ENCODE results near the gene PAM. TPM values are rescaled to one million over a fixed set of nuclear protein-coding genes. Genes with fewer than 3 reads are reported as not detected.
A peak's percentile ranks its signal among the peaks of the same experiment; 100 is the strongest.

Gene PAM
- total RNA-seq, 1 experiment from 2014 or later = 360 TPM

DNA sequence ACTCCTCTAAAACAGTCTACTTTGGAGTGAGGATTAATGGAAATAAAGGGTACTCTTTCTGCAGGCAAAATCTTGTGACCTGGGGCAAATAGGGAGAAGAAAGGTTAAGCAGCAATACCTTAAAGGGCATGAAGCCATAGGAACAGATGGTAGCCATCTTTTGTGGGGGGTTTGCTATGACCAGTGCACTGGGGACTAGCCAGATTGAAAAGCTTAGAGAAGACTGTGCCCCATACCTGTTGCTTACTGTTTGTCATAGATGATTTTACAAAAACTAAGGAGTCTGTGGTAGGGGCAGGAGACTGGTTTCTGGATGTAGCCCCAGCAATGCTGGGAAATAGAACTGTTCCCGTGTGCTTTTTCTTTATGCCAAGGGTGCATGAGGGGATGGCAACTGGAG is 58.6 kb downstream of the PAM start:
- DNase-seq (ENCODE audit: low read depth) = no peak

DNA sequence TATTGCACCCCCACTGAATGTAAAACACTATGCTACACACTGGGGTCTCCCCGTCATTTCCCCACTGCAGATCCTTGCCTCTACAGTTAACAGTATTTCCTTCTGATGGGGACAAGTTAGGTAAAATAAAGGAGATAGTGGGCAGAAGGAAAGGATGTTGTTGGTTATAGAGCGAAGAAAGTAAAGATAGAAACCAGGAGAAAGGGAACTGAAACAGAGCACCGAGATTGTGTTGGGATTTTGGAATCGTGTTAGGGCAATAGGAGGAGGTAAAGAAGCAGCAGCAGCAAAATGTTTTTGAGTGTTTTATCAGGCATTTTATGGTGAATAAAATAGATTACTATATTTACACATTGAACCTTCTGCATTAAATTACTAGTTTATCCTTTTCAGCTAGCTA is 60.0 kb downstream of the PAM start:
- DNase-seq (ENCODE audit: low read depth) = no peak

DNA sequence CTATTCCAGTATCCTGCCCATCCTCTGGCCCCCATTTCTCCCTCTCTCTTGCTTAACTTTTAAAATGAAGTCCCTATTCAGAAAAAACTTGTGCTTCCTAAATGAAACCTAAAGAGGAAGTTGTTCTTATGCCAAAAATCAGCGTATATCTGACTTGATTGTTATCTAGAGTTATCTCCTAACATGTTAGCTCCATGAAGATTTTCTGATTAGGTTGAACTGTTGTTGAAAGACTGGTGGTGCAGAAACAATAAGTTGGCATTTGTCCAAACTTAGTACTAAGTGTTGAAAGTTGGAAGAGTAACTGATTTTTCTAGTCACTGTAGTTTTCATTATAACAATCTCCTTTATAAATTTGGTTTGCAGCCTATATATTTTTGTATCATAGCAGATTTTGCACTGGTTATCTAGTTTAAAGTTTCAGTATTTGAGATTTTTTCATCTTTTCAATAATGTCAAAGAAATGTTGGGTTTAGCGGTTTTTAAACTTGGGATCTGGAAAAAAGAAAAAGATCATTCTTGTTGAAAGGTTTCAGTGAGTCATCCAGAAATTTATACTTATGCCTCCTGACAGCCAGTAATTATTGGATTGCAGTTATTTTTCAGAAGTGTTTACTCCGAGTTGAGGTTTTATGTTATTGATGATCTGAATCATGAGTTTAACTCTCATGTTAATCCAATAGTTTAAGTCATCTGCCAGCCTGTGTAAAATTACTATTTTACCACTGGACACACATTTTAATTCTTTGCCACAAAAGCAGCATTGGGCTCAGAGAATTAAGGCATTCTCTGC is 60.6 kb downstream of the PAM start:
- DNase-seq (ENCODE audit: low read depth) = no peak

DNA sequence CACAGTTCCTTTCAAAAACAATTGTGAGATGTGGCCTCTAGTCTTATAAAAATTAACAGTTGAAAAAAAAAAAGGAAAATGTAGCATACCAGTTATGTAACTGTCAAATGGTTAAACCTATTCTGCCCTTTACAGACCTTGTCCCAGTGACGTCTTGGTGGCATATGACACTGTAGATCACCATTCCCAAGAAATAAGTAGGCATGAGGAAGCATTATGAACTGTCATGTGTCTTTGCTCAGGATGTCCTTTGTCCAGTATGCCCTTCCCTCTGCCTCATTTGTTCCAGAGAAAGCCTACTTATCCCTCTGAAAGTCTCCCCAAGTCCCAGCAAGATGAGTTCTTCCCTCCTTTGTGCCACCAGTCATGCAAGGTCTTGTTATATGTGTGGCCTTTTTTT is 63.2 kb downstream of the PAM start:
- no peak for DNase-seq (ENCODE audit: low read depth)

DNA sequence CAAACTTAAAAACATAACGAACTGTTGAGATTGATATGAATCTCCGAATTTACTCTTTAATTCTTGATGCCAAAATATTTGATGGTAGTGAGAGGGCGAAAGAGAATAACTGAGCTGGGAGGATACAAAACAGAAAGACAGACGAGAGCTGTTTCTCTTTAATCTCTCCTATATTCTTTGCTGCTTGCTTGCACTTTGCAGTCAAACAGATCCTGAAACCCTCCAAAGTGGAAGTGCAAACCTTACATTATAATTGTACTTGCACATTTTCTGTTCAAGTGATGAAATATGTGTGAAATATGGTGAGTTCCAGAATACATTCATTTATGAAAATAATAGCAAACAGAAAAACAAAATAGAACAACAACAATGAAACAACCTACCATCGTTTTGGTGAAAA is 63.8 kb downstream of the PAM start:
- no peak for DNase-seq (ENCODE audit: low read depth)

DNA sequence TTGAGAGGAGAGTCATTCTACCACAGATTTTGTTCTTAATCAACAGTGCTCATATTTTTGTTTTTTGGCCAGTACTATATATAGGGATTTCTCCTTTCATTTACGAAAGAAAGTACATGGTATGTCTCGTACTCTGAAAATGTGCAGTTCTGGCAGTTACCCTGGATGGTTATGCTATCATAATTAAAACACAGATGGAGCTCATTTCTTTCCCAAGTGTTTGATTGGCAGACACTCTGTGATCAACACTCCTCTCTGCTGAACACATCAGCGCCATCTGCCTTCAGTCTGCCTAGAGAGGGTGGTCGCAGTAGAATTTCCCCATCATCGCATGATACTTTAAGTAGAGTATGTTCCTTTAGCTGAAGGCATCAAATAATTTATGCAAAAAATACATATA is 64.5 kb downstream of the PAM start:
- DNase-seq (ENCODE audit: low read depth) = no peak

DNA sequence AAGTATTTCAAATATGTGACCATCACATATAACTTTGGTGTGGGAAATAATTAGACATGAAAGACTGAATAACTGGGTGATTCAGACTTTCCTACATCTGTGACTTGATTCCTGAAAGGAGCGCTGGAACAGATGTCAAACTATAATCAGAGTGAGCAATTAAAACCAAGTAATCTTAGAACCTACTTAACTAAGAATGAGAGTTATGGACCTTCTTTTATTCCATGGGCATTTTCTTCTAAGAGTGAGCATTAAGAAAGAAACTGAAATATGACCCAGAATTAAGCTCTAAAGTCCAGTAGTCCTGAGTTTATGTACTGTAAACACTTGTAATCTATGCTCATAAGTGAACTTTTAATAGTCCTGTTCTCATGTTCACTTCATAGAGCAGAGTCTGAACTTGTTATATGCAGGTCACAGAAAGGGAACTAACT is 68.4 kb downstream of the PAM start:
- peak; percentile 81 for DNase-seq (ENCODE audit: low read depth)

DNA sequence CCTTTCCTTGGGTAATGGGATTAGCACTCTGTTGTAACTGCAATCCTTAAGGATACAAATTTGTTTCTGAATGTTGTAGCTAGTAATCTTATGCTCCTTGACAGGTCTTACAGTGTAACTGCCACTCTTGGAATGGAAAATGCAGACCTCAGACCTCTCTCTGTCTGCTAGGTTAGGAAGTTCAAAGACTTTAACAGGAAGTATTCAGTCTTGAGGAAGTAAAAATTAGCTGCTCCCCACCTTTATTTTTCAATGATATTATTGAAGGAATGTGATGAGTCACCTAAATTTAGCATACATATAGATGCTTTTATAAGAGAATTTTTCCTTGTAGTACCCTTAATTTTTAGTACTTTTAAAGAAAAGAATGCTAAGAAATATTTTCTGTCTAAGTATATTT is 71.5 kb downstream of the PAM start:
- no peak for DNase-seq (ENCODE audit: low read depth)

DNA sequence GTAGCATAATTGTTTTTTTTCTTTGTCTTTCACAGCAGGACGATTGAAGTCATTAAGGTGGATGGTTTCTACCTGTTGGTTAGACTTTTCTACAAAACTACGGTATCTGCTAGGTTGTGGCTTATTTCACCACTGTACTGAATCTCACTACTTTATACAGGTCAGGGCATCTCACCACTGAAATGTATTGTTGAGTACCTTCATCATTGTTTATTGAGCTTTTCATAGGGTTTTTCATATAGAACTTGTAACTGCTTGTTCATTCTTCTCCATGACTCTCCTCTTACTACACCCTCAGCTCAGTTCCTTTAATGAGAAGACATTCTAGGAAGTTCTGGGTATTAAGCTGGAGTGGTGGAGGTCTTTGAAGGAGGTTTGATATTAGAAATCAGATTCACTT is 75.1 kb downstream of the PAM start:
- DNase-seq (ENCODE audit: low read depth) = no peak

DNA sequence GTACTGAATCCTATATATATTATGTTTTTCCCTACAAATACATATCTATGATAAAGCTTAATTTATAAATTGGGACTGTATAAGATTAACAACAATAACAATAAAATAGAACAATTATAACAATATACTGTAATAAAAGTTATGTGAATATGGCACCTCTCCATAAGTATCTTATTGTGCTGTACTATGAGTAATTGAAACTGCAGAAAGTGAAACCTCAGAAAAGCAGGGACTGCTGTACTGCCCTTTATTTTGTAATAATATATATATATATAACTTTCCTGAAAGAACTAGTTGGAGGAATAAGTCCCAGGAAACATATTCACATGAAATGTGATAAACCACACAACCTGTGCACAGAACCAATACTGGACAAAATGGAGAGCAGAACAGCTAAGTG is 77.3 kb downstream of the PAM start:
- DNase-seq (ENCODE audit: low read depth) = no peak

DNA sequence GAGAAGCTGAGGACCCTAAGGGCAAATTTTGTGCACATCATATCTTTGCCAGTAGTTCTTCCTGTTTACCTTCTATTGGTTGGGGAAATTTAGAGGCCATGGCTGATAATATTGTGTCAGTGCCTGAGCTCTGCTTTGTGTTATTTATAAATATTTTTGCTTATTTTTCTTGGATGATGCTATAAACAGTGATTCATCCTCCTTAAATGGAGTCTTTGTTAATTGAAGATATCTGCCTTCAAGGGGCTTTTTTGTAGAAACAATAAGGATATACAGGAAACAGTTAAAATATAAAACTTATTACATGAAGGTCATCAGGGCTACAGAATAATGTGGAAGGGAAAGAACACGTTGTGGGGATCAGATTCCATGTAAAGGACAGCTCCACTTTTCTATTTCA is 78.0 kb downstream of the PAM start:
- DNase-seq (ENCODE audit: low read depth) = no peak

DNA sequence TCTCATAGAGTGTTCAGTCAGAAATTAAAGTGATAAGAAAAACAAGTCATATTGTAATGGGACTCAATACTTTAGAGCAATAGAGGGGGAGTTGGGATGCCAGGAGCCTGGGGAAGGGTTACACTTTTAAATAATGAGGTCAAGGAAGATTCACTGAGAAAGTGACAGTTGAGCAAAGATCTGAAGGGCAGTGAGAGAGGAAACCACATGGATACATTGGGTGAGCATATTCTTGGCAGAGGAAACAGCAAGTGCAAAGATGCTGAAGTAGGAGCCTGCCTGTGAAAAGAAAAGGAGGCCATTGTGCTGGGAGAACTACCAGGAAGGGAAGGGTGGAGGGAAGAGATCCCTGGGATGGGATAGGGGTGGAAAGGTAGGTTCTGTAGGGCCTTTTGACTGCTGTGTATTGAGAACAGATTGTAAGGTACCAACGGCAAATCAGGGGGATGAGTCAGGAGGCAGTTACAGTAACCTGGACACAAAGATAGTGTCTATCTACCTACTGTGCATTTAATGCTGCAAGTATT is 79.4 kb downstream of the PAM start:
- no peak for DNase-seq (ENCODE audit: low read depth)

DNA sequence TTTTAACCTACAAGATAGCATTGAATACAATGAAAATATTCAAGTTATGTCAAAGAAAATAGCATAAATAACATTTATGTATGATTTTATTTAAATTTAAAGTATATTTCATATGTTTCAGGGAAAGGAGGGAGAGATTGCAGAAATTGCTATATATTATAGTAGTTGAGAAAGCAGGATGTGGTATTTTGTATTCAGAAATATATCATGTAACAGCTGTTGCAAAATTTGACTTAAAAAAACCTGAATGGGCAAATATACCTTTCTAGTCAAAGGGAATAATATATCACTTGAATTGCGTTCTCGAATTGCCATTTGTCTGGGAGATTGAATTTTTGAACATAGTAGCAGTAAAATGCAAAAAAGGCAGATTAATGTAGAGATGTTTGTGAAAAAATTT is 80.6 kb downstream of the PAM start:
- no peak for DNase-seq (ENCODE audit: low read depth)

DNA sequence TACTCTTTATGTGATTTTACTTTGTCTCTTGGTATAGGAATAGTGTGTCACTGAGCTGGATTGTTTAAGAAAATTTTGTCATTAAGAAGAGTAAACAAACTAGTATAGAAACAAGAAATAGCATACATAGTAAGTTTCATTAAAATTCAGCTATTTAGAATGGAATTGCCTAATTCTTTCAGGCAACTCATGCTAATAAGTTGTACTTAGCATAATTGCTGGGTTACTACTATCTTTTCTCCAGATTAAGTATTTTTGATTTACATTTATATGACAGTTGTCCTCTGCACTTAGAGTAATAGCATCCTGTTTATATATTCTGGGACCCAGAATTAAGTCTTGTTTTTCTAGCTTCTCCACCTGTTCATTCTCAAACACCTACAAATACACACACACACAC is 85.9 kb downstream of the PAM start:
- DNase-seq (ENCODE audit: low read depth) = no peak

DNA sequence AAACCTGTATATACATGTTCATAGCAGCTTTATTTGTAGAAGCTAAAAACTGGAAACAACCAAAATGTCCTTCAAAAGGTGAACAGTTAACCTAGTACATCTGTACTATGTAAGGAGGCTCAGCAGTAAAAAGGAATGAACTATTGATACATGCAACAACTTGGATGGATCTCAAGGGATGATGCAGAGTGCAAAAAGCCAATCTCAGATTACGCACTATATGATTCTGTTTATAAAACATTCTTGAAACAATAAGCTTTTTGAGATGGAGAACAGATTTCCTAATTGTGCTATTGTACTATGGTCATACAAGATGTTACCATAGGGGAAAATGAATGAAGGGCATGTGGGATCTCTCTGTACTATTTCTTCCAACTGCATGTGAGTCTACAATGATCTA is 88.9 kb downstream of the PAM start:
- DNase-seq (ENCODE audit: low read depth) = no peak

DNA sequence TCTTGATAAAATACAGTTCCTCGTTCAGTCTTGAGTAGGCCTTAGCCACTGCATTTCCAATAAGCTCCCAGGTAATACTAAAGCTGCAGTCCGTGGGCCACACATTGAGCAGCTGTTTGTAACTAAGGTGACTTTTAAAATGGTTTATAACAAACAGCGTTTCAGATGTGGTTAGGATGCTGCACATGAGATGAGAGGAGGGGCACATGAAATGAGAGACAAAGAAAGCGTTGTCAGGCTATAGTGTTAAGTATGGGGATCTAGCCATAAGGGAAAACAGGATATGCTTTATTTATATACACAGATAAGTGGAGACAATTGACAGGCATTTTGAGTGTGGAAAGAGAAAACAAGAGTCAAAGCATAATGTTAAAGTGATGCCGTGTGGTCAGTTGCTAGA is 89.9 kb downstream of the PAM start:
- DNase-seq (ENCODE audit: low read depth) = no peak

DNA sequence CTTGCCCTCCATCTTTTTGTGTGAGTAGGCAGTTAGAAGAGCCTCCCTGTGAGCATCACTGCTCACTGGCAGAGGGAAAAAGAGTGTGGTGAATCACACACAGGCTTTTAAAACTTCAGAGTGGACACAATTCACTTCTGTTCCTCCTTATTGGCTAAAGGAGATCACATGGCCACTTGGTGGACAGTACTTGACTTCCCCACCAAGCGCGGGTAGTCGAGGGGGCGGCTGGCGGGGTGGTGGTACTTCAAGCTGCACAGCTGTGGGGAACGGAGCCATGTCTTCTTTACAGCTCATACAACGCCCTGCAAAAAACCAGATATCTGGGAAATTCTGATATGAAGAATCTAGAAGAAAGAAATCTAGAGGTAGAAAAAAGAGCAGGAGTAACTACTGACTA is 95.4 kb downstream of the PAM start:
- no peak for DNase-seq (ENCODE audit: low read depth)

DNA sequence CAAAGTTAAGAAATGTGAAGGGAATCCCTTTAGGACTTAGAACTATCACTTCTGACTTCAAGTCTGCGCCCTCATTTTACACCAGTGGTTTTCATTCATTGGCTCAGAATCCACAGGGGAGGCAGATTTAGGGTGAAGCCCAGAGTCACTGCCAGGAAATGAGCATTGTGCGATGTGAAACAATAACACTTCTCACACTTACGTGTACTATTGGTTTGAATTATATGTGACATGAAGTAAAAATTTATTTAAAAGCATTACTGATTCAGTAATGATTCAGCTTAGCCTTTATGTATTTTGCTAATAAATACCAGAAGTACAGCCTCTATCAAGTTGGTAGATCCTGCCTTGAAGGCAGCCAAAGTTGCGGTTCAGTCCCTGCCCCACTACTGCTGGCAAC is 98.6 kb downstream of the PAM start:
- DNase-seq (ENCODE audit: low read depth) = no peak

DNA sequence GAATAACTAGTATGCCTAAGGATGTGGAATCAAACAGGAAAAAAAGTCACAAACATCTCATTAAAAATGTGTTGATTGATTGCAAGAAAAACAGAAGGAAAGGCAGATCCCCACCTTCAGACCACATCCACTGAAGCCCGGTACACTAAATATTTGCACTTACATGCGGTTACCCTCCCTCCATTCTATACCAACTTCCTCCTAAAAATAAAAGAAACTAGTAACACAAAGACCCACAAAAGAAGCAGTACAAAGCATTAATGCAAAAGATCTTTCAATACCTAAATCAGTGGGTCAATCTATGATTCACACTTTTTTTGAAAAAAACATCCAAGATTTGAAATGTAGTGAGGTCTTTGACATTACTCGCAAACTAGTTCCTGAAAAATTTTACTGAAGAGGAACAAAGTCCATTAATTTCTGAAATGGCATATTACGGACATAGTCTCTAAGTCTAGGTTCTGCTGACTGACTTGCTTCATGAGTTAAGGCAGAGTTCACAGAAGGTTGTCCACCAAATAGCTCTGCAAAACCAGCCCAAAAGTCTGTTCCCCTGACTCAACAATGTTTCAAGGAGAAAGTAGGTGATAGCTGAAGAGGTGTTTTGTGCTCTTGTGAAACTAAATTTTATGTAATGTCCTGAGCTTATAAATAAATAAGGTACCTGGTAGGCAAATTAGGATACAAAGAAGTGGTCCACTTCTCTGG is 100.7 kb downstream of the PAM start:
- no peak for DNase-seq (ENCODE audit: low read depth)

DNA sequence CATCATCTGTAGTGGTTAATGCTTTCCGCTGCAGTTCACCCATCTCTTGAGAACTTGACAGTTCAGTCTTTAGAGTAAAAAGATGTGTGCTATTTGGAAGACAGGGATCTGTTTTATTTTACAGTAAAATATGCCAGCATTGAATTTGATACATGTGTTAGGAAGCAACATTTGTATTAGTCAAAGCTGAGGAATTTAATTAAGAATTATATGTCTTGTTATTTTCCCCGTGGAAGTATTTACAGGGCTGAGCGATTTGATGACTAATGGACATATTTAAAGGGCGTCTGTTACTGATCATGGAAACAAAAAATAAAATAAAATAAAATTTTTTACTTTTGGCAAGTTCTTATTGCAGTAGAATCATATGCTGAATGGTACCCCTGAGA is 101.3 kb downstream of the PAM start:
- DNase-seq (ENCODE audit: low read depth) = peak; percentile 80

DNA sequence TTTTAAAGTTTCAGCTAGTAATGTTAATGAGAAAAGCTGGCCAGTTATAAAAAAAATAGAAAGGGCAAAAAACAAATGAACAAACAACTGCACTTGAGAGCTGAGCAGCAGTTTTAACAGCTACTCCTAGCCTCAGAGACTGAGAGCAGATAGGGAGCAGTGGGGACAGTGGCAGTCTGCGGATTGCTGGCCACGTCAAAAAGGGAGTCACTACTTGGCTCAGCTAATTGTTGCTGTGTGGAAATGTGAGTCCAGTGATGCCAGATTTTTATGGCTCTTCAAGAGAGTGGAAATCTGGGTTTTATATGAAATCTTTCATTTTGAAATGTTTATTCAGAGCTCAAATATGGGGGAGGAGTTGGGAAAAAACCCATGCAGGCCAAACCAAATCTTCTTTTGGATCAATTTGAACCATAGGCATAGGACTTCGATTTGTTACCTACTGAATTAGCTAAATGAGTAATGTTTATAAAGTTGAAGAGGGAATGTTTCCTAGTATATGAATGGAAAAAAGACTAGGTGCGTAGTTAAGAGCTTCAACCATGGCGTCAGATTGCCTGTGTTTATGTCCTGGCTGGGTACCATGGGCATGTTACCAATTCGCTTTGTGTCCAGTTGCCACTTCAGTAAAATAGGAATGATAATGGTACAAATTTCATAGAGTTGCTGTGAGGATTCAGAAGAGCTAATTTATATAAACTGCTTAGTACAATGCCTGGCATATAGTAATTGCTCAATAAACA is 102.1 kb downstream of the PAM start:
- DNase-seq (ENCODE audit: low read depth) = no peak

DNA sequence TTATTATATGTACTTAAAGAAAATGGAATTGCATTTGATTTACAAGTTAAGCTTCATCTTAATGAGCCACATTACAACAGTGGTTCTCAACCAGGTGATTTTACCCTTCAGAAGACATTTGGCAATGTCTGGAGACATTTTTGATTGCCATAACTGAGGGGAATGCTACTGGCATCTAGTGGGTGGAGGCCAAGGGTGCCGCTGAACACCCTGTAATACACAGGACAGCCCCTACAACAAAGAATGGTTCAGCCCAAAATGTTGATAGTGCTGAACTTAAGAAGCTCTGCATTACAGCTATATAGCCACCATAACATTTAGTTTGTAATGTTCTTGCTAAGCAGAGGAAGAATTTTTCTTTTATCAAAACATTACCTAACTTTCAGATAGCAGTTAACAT is 103.1 kb downstream of the PAM start:
- no peak for DNase-seq (ENCODE audit: low read depth)

DNA sequence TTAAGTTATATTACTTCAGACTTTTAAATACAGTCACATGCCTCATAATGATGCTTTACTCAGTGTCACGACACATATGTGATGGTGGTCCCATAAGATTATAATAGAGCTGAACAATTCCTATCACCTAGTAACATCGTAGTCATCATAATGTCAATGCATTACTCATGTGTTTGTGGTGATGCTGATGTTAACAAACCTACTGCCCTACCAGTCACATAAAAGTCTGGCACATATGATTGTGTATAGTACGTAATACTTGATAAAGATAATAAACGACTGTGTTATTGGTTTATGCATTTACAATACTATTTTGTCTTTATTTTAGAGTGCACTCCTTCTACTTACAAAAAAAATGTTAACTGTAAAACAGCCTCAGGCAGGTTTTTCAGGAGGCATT is 103.7 kb downstream of the PAM start:
- DNase-seq (ENCODE audit: low read depth) = peak; percentile 81

All from M059J (cell line).